Activated T-helper 1 cell treated with anti-CD3 and anti-CD28 coated beads, Interleukin-12 subunit alpha, Interleukin-12 subunit beta, Interleukin-2, Interleukin-4 antibody, amounts not matched to agents 30 ng/mL and 10 ng/mL and 1 ng/mL, durations not matched to agents 14 hours and 24 hours and 36 hours (primary cell): ENCODE results near the gene PNLIPRP1. TPM values are rescaled to one million over a fixed set of nuclear protein-coding genes. Genes with fewer than 3 reads are reported as not detected.

Experiments used
- DNase-seq: peaks from one replicate; pipeline ENCODE4 v3.0.0; 2021; ENCODE audit warnings: low spot score
- H3K27ac Mint-ChIP-seq: one replicate; pipeline ENCODE4 v1.8.0; 2021; ENCODE audit warnings: mild to moderate bottlenecking, mixed read lengths
- H3K27me3 Mint-ChIP-seq: one replicate; pipeline ENCODE4 v1.8.0; 2022; ENCODE audit warnings: mild to moderate bottlenecking, moderate library complexity, mixed read lengths; ENCODE audit not compliant: insufficient read depth
- H3K36me3 Mint-ChIP-seq: one replicate; pipeline ENCODE4 v1.8.0; 2021; ENCODE audit warnings: low read depth, mixed read lengths
- H3K4me1 Mint-ChIP-seq: one replicate; pipeline ENCODE4 v1.8.0; 2021; ENCODE audit warnings: low read depth, mixed read lengths
- H3K4me3 Mint-ChIP-seq: one replicate; pipeline ENCODE4 v1.8.0; 2021; ENCODE audit warnings: mild to moderate bottlenecking, moderate library complexity, mixed read lengths
- H3K9me3 Mint-ChIP-seq: one replicate; pipeline ENCODE4 v1.8.0; 2021; ENCODE audit warnings: mixed read lengths
- intact Hi-C: fragments of 100-400 bp; cut with micrococcal nuclease; formaldehyde crosslinking; loops from one replicate; pipeline ENCODE4 v1.15.1; 2024
- total RNA-seq: library from RNA; stranded (reverse); gene quantifications from 2 replicates; pipeline ENCODE4 v1.2.3, GENCODE V29; 2022

PNLIPRP1 gene
- not detected in 2 replicates for total RNA-seq

DNA sequence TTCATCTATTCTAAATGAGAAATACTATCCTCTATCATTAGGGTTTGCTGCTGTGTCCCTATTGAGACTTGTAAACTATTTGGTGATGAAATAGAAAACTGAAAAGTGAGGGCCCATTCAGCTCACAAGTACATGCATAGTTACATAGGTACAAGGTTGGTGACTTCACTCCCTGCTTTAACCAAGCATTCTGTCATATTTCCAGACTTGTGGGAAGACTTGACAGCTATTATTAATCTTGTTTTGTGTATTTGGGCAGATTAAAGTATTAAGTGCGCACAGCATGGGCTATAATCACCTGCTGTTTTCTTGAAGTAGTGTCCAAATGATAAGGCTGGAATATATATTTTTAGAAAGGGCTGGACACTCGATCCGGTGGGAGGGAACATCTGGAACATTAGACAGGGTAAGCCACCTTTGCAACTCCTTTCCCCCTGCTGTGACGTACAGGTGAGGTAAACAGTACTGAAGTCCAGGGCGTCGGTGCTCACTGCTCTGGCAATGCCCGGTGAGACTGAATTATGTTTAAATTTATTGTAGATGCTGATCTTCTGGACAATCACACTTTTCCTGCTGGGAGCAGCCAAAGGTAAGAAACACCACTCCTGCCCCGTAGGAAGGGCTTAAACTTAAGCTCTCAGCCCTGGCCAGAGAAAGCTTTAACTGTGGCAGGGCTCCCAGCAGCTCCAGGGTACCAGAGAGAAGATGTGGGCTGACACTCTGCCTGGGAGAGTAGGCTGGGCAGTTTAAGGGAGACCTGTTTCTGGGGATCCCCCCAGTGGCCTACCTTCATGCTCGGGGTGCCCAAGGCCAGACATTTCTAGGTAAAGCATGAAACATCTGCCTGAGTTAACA is at the start of gene PNLIPRP1:
Gene PNLIPRP1 (plus strand): TSS at position 370 of the 855 bp plus-strand sequence. CDS start 171 bp downstream, at position 541.
- Mint-ChIP-seq H3K36me3 (no peaks in the 10 kb centered on the region), H3K27ac (no peak within 1 kb of the TSS)

DNA sequence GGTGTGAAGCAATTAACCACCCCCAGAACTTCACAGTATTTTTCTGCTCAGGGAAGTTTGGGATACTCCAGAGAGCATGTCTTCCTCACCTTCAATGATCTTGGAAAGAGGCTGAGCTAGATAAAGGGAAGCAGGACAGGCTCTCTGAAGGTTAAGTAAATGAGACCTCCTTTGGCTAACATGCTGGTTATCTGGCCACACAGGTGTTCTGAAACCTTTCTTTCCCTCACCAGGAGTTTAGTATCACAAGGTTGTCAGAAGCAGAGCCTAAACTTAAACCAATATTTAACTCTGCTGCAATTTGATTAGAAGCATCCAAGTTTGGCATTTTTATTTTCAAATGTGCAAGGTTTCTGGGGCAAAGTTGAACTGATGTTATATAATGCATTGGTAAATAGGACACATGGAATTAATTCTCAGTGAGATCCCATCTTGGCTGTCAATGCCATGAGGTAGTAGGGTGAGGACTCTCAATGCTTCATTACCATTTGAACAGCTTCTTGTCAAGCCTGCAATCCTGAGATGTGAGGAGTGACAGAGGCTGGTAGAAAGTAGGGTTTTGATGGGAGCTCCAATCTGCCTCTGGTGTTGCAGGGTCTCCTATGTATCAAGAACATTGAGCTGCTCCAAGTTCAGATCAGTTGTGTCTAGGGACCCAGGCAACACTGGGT is 48.6 kb upstream of the PNLIPRP1 start:
- H3K27me3 Mint-ChIP-seq = no peaks in the 10 kb centered on the region
- H3K27ac Mint-ChIP-seq = no peak overlapping the region
- no peaks in the 10 kb centered on the region for H3K9me3 Mint-ChIP-seq
- no peaks in the 10 kb centered on the region for H3K36me3 Mint-ChIP-seq
- DNase-seq = no peak
- H3K4me1 Mint-ChIP-seq = no peaks in the 10 kb centered on the region
- intact Hi-C loops = no loop called here
- H3K4me3 Mint-ChIP-seq = no peak overlapping the region

More for the DNA sequence above, at the start of gene PNLIPRP1:
- intact Hi-C loops = no loop called here
- H3K4me3 Mint-ChIP-seq = no peak within 1 kb of the TSS
- no peak for DNase-seq
- no peaks in the 10 kb centered on the region for H3K27me3 Mint-ChIP-seq
- H3K4me1 Mint-ChIP-seq = no peaks in the 10 kb centered on the region
- H3K9me3 Mint-ChIP-seq = no peaks in the 10 kb centered on the region

DNA sequence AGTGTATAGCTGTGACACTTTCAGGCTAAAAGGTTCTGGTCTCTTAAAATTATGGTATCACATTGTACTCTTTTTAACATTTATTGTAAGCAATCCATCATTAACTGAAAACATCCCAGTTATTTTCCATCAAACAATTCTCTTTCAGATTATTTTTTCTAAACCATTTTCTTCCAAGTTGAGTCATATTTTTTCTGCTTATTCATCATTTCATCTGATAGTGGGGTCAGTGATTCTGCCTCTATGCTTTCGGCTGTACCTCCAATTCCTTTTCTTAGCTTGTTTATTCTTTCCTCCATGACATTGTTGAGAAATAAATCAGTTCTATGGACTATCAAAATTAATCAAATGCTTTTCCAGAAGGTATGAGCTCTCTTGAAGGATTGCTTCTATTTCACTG is 45.6 kb upstream of the PNLIPRP1 start:
- no peaks in the 10 kb centered on the region for H3K4me1 Mint-ChIP-seq
- no peaks in the 10 kb centered on the region for H3K9me3 Mint-ChIP-seq
- H3K27ac Mint-ChIP-seq = no peak overlapping the region
- no peak overlapping the region for H3K4me3 Mint-ChIP-seq
- no peak for DNase-seq
- H3K27me3 Mint-ChIP-seq = no peaks in the 10 kb centered on the region
- intact Hi-C loops = no loop called here
- H3K36me3 Mint-ChIP-seq = no peaks in the 10 kb centered on the region

DNA sequence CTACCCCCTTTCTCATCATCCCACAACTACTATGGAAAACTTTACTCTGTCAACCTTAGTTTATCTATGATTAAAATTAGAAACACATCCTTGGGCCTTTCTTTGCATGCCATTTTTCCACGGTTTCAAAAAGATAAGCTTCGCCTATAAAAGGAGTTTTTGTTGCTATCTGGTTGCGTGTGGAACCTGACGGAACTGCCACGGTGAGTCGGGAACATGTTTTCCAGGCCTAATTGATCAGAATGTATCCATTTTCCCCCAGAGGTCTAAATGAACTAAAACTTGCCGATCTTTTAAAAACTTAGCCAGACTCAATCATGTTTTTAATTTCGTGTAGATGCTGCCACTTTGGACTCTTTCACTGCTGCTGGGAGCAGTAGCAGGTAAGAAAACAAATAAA is 45.0 kb upstream of the PNLIPRP1 start, which contains the start of gene PNLIP:
Gene PNLIP (plus strand): TSS at position 176 of the 400 bp plus-strand sequence. CDS start 162 bp downstream, at position 338.
- Mint-ChIP-seq H3K27me3 (no peaks in the 10 kb centered on the region), H3K9me3 (no peaks in the 10 kb centered on the region), H3K36me3 (no peaks in the 10 kb centered on the region), H3K4me3 (no peak within 1 kb of the TSS), H3K27ac (no peak within 1 kb of the TSS), H3K4me1 (no peaks in the 10 kb centered on the region)
- intact Hi-C loops = no loop called here
- no peak for DNase-seq

DNA sequence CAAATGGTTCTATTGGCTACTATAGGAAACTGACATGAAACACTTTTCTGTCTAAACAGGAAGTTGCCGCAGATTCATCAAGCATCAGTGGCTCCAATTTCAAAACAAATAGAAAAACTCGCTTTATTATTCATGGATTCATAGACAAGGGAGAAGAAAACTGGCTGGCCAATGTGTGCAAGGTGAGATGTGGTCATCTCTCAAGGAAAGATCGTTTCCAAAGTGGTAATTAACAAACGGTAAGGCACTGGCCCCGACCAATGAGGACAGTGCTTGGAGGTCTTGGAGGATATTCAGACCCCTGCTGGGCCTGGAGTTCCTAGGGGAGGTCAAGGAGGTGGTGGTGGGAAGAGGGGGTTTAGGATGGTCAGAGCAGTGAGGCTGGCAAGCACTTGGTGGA is 42.5 kb upstream of the PNLIPRP1 start:
- no peaks in the 10 kb centered on the region for H3K27me3 Mint-ChIP-seq
- H3K36me3 Mint-ChIP-seq = no peaks in the 10 kb centered on the region
- H3K27ac Mint-ChIP-seq = no peak overlapping the region
- no peak for DNase-seq
- no peaks in the 10 kb centered on the region for H3K9me3 Mint-ChIP-seq
- no peaks in the 10 kb centered on the region for H3K4me1 Mint-ChIP-seq
- intact Hi-C loops = no loop called here
- H3K4me3 Mint-ChIP-seq = no peak overlapping the region

DNA sequence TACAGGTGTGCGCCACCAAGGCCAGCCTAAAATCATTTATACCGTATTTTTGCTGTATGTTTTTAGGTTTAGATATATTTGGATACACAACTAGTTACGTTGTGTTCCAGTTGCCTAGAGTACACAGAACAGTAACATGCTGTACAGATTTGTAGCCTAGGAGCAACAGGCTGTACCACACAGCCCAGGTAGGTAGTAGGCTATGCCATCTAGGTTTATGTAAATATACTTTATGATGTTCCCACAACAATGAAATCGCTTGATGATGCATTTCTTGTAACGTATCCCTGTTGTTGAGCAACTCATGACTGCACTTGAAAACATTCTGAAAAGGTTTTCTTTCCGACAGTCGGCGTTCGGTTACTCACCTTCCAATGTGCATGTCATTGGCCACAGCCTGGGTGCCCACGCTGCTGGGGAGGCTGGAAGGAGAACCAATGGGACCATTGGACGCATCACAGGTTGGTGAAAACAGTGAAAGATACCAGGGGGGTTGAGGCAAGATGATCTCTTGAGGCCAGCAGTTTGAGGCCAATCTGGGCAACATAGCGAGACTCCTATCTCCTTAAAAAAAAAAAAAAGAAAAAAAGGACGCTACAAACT is 37.3 kb upstream of the PNLIPRP1 start:
- Mint-ChIP-seq H3K4me3 (no peak overlapping the region), H3K9me3 (no peaks in the 10 kb centered on the region)
- no peak for DNase-seq

DNA sequence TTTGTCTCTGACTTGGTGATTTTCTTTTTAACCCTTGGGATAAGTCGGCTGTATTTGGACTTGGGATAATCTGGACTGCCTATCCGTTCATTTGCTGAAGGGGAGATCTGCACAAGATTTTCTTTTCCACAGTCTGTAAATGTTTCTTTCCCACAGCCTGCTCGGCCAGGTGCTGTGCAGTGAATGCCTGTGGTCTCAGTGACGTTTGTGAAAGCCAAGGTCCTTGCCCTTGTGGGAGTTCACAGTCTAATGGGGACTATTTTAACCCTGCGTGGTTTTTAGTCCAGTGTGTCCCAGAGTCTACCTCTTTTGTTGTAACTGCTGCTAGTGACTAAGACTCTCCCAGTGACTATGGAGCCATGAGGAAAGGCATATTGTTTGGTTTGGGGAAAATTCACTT is 36.1 kb upstream of the PNLIPRP1 start:
- Mint-ChIP-seq H3K27ac (no peak overlapping the region), H3K36me3 (no peaks in the 10 kb centered on the region), H3K4me1 (no peaks in the 10 kb centered on the region), H3K9me3 (no peaks in the 10 kb centered on the region), H3K4me3 (no peak overlapping the region), H3K27me3 (no peaks in the 10 kb centered on the region)
- DNase-seq = no peak
- intact Hi-C loops = no loop called here

More for the DNA sequence above, 37.3 kb upstream of the PNLIPRP1 start:
- Mint-ChIP-seq H3K4me1 (no peaks in the 10 kb centered on the region), H3K36me3 (no peaks in the 10 kb centered on the region), H3K27ac (no peak overlapping the region), H3K27me3 (no peaks in the 10 kb centered on the region)
- intact Hi-C loops = no loop called here

DNA sequence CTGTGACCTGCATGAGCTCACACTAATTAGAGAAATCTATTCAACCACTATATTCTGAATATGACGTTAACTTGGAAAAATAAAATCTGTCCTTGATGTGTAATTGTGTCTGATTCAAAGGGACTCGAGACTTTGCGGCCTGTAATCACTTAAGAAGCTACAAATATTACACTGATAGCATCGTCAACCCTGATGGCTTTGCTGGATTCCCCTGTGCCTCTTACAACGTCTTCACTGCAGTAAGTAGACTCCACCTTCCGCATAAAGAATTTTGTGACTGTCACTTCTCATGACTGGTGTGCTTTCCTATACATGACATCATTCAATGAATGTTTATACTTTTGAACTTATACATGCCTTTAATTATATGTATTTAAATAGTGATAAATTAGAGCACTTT is 34.9 kb upstream of the PNLIPRP1 start:
- intact Hi-C loops = no loop called here

DNA sequence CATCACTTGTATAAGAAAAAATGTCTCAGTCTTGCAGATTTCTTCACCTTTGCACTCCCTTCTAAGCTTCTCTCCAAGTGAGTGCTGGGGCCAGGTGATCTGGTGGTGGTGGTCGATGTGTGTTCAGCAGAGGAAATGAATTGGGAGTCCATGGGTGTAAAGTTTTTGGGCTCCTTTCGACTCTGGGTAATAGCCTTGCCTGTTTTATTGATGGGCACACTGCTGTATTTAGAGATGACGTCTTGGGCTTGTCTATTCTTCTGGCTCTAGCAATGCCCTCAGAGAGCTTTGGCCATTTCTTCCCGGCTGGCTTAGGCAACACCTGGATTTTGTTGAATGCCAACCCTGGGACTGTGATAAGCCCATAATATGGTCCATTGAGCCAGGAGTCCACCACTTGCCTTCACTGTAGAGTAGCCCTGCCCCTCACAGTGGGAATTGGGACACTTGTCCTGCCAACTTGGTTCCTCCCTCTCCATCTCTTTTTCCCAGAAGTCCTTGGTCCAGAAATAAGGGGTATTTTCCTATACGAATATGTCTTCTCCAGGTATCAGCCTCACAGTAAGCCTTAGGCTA is 33.4 kb upstream of the PNLIPRP1 start:
- Mint-ChIP-seq H3K4me1 (no peaks in the 10 kb centered on the region), H3K9me3 (no peaks in the 10 kb centered on the region), H3K27me3 (no peaks in the 10 kb centered on the region), H3K36me3 (no peaks in the 10 kb centered on the region), H3K4me3 (no peak overlapping the region), H3K27ac (no peak overlapping the region)
- no peak for DNase-seq
- intact Hi-C loops = no loop called here

More for the DNA sequence above, 34.9 kb upstream of the PNLIPRP1 start:
- Mint-ChIP-seq H3K27ac (no peak overlapping the region), H3K36me3 (no peaks in the 10 kb centered on the region), H3K27me3 (no peaks in the 10 kb centered on the region), H3K4me1 (no peaks in the 10 kb centered on the region), H3K9me3 (no peaks in the 10 kb centered on the region), H3K4me3 (no peak overlapping the region)
- DNase-seq = no peak

DNA sequence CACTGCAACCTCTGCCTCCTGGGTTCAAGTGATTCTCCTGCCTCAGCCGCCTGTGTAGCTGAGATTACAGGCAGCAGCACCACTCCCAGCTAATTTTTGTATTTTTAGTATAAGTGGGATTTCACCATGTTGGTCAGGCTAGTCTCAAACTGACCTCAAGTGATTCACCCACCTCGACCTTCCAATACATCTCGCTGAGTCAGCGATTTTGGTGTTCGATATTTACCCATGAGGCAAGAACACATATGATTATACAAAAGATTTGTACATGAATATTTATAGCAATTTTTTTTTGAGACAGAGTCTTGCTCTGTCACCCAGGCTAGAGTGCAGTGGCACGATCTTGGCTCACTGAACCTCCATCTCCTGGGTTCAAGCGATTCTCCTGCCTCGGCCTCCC is 25.2 kb upstream of the PNLIPRP1 start:
- Mint-ChIP-seq H3K4me1 (no peaks in the 10 kb centered on the region), H3K27ac (no peak overlapping the region), H3K9me3 (no peaks in the 10 kb centered on the region), H3K4me3 (no peak overlapping the region), H3K27me3 (peaks cover 2% of the 10 kb centered on the region), H3K36me3 (no peaks in the 10 kb centered on the region)
- intact Hi-C loops = no loop called here
- DNase-seq = no peak

DNA sequence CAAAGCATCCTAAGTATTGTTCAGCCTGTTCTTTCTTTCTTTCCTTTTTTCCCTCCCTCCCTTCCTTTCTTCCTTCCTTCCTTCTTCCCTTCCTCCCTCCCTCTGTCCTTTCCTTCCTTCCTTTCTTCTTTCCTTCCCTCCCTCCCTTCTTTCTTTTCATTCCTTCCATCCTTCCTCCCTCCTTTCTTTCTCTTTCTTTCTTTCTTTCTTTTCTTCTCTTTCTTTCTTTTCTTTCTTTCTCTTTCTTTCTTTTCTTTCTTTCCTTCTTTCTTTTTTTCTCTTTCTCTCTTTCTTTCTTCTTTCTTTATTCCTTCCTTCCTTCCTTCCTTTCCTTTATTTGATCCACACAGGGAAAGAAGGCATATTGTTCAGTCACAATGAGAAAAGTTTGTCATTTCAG is 23.8 kb upstream of the PNLIPRP1 start:
- no peak overlapping the region for H3K27ac Mint-ChIP-seq
- H3K36me3 Mint-ChIP-seq = no peaks in the 10 kb centered on the region
- H3K4me1 Mint-ChIP-seq = no peaks in the 10 kb centered on the region
- H3K4me3 Mint-ChIP-seq = no peak overlapping the region
- intact Hi-C loops = no loop called here
- DNase-seq = no peak
- no peaks in the 10 kb centered on the region for H3K9me3 Mint-ChIP-seq
- H3K27me3 Mint-ChIP-seq = peaks cover 2% of the 10 kb centered on the region

DNA sequence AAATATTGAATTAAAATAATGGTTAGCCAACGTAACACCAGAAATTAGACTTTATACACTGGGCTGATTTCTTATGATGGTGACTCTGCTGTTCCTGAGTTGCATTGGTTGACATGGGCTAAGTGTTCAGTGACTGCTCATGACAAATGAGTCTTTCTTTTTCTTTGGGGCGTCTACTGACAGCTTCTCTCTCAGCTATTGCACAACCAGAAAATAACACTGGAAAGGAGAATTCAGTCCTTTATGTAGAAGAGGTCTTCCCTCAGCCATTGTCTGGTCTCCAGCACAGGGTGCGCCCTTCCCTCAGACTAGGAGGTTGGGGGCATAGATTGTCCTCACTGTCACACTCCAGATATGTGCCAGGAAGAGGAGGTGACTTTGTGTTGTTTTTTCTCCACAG is 23.4 kb upstream of the PNLIPRP1 start:
- Mint-ChIP-seq H3K27me3 (peaks cover 2% of the 10 kb centered on the region), H3K9me3 (no peaks in the 10 kb centered on the region), H3K4me1 (no peaks in the 10 kb centered on the region), H3K4me3 (no peak overlapping the region), H3K27ac (no peak overlapping the region), H3K36me3 (no peaks in the 10 kb centered on the region)
- no peak for DNase-seq
- intact Hi-C loops = no loop called here

DNA sequence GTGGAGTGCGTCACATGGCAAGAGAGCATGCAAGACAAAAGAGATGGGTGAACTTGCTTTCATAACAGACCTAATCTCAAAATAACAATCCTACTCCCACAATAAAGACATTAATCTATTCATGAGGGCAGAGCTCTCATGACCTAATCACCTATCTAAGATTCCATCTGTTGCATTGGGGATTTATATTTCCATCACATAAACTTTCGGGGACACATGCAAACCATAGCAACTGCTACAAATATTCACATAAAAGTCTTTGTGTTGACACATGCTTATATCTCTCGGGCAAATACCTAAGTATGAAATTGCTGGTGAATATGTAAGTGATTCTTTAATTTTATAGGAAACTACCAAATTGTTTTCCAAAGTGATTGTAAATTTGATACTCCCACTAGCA is 16.0 kb upstream of the PNLIPRP1 start:
- Mint-ChIP-seq H3K4me3 (no peak overlapping the region), H3K36me3 (no peaks in the 10 kb centered on the region), H3K27me3 (no peaks in the 10 kb centered on the region), H3K27ac (no peak overlapping the region), H3K4me1 (no peaks in the 10 kb centered on the region), H3K9me3 (no peaks in the 10 kb centered on the region)
- intact Hi-C loops = no loop called here
- no peak for DNase-seq
